Mesendoderm (in vitro differentiated cells): ENCODE data around the gene MPL.

Experiments
- DNase-seq: peaks from one replicate; pipeline ENCODE4 v3.0.0; 2013
- H2AK5ac ChIP-seq: 2 replicates; pipeline ENCODE4 v1.6.1; 2013; ENCODE audit warnings: low read length, inconsistent platforms
- H2BK120ac ChIP-seq: 2 replicates; pipeline ENCODE4 v1.6.1; 2013; ENCODE audit warnings: low read depth, mild to moderate bottlenecking, low read length, moderate library complexity, mixed read lengths
- H2BK15ac ChIP-seq: replicated peaks from 2 replicates; pipeline ENCODE4 v1.6.1; 2013; ENCODE audit warnings: low read depth, mild to moderate bottlenecking, moderate library complexity
- H2BK5ac ChIP-seq: 2 replicates; pipeline ENCODE4 v1.6.1; 2013; ENCODE audit warnings: low read length, inconsistent platforms
- H3K18ac ChIP-seq: 2 replicates; pipeline ENCODE4 v1.6.1; 2013; ENCODE audit warnings: mild to moderate bottlenecking, low read length, mixed read lengths
- H3K23ac ChIP-seq: one replicate; pipeline ENCODE4 v1.6.1; 2013; ENCODE audit warnings: low read length
- H3K27ac ChIP-seq: 2 replicates; pipeline ENCODE4 v1.5.1; 2013; ENCODE audit warnings: low read depth, mild to moderate bottlenecking, inconsistent platforms, low read length, moderate library complexity
- H3K27me3 ChIP-seq: 2 replicates; pipeline ENCODE4 v1.6.1; 2013; ENCODE audit warnings: low read length, control low read depth, mild to moderate bottlenecking, inconsistent platforms; ENCODE audit not compliant: insufficient read depth, poor library complexity
- H3K36me3 ChIP-seq: 2 replicates; pipeline ENCODE4 v1.6.1; 2013; ENCODE audit warnings: low read length, inconsistent platforms; ENCODE audit not compliant: control insufficient read depth, insufficient read depth
- H3K4ac ChIP-seq: one replicate; pipeline ENCODE4 v1.6.1; 2013; ENCODE audit warnings: low read depth, mild to moderate bottlenecking, low read length, moderate library complexity
- H3K4me1 ChIP-seq: 2 replicates; pipeline ENCODE4 v1.6.1; 2013; ENCODE audit warnings: low read depth, low read length, inconsistent platforms; ENCODE audit not compliant: control insufficient read depth
- H3K4me2 ChIP-seq: 2 replicates; pipeline ENCODE4 v1.6.1; 2013; ENCODE audit warnings: low read length
- H3K4me3 ChIP-seq: 2 replicates; pipeline ENCODE4 v1.5.1; 2013; ENCODE audit warnings: mild to moderate bottlenecking, low read length
- H3K56ac ChIP-seq: one replicate; pipeline ENCODE4 v1.6.1; 2013; ENCODE audit warnings: low read length
- H3K79me1 ChIP-seq: 2 replicates; pipeline ENCODE4 v1.6.1; 2013; ENCODE audit warnings: low read length, inconsistent platforms
- H3K79me2 ChIP-seq: 2 replicates; pipeline ENCODE4 v1.6.1; 2013; ENCODE audit warnings: mild to moderate bottlenecking, low read length; ENCODE audit not compliant: control insufficient read depth, insufficient read depth
- H3K9ac ChIP-seq: 2 replicates; pipeline ENCODE4 v1.6.1; 2013; ENCODE audit warnings: low read length, inconsistent platforms
- H4K5ac ChIP-seq: one replicate; pipeline ENCODE4 v1.6.1; 2013; ENCODE audit warnings: low read length
- H4K8ac ChIP-seq: one replicate; pipeline ENCODE4 v1.6.1; 2013; ENCODE audit warnings: low read depth, mild to moderate bottlenecking, control low read depth, low read length, moderate library complexity
- WGBS: extraction: QIAGEN DNeasy Blood & Tissue Kit; methylation state at CpG from one replicate; pipeline ENCODE4 v1.1.7; 2013; ENCODE audit warnings: low lambda C conversion rate, missing lambda C conversion rate; ENCODE audit not compliant: insufficient coverage; ENCODE audit errors: extremely low coverage; 5-methylcytosine and 5-hydroxymethylcytosine counted together

MPL gene

GRCh38 chr1:43334453-43335205 is 3.0 kb upstream of the MPL start:
- Histone ChIP-seq H3K23ac (no peak overlapping the region), H2BK5ac (no peak overlapping the region), H3K18ac (no peak overlapping the region), H3K4me3 (no peak overlapping the region), H4K8ac (no peak overlapping the region), H3K27ac (no peak overlapping the region), H3K79me2 (no peaks in the 10 kb centered on the region), H3K79me1 (no peaks in the 10 kb centered on the region), H2BK15ac (no peak overlapping the region), H3K4me1 (peaks cover 7% of the 10 kb centered on the region), H3K56ac (no peak overlapping the region), H2AK5ac (no peak overlapping the region), H2BK120ac (no peak overlapping the region), H3K36me3 (no peaks in the 10 kb centered on the region), H3K27me3 (no peaks in the 10 kb centered on the region), H3K9ac (no peak overlapping the region), H4K5ac (no peak overlapping the region), H3K4ac (no peak overlapping the region), H3K4me2 (no peak overlapping the region)
- no peak for DNase-seq
- WGBS: no CpG with 5 or more reads among the region's 7 CpGs

DNA sequence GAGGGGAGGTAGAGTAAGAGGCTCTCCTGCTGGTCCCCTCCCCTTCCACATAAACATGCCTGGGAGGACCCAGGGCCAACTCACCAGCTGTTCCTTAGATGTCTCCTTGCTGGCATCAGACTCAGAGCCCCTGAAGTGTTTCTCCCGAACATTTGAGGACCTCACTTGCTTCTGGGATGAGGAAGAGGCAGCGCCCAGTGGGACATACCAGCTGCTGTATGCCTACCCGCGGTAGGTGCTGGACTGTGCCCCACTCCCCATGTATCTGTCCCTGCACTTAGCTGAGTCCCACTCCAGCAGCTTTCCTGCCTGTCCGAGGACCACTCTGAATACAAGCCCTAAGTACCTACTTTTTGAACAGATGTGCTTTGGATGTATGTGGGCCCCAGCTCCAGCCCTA is 383 bp downstream of the MPL start:
- Histone ChIP-seq H4K5ac (no peak overlapping the region), H3K27ac (no peak overlapping the region), H3K4me3 (no peak overlapping the region), H3K4me1 (no peaks in the 10 kb centered on the region), H3K18ac (no peak overlapping the region), H2BK15ac (no peak overlapping the region), H3K4me2 (no peak overlapping the region), H3K36me3 (no peaks in the 10 kb centered on the region), H2BK5ac (no peak overlapping the region), H3K79me1 (no peaks in the 10 kb centered on the region), H2BK120ac (no peak overlapping the region), H3K27me3 (no peaks in the 10 kb centered on the region), H3K56ac (no peak overlapping the region), H3K23ac (no peak overlapping the region), H2AK5ac (no peak overlapping the region), H4K8ac (no peak overlapping the region), H3K9ac (no peak overlapping the region), H3K4ac (no peak overlapping the region), H3K79me2 (no peaks in the 10 kb centered on the region)
- no CpG with 5 or more reads among the region's 5 CpGs for WGBS
- DNase-seq: no peak

- H3K79me1 ChIP-seq: no peaks in the 10 kb centered on the region
- H3K4me3 ChIP-seq: no peak overlapping the region
- H3K27me3 ChIP-seq: no peaks in the 10 kb centered on the region
- H3K18ac ChIP-seq: no peak overlapping the region
- no peak for DNase-seq
- WGBS: no CpG with 5 or more reads among the region's 6 CpGs
- no peak overlapping the region for H3K56ac ChIP-seq
- H3K27ac ChIP-seq: no peak overlapping the region
- H2BK5ac ChIP-seq: no peak overlapping the region
- no peak overlapping the region for H3K4me2 ChIP-seq
- H2BK120ac ChIP-seq: no peak overlapping the region
- no peak overlapping the region for H2AK5ac ChIP-seq
- no peak overlapping the region for H3K23ac ChIP-seq
- no peaks in the 10 kb centered on the region for H3K79me2 ChIP-seq
- no peak overlapping the region for H3K4ac ChIP-seq
- H3K4me1 ChIP-seq: no peaks in the 10 kb centered on the region
- no peak overlapping the region for H2BK15ac ChIP-seq
- no peak overlapping the region for H4K8ac ChIP-seq
- H3K36me3 ChIP-seq: no peaks in the 10 kb centered on the region
- no peak overlapping the region for H3K9ac ChIP-seq
- H4K5ac ChIP-seq: no peak overlapping the region
Observed at GRCh38 chr1:43339584-43340232, 2.1 kb downstream of the MPL start.

DNA sequence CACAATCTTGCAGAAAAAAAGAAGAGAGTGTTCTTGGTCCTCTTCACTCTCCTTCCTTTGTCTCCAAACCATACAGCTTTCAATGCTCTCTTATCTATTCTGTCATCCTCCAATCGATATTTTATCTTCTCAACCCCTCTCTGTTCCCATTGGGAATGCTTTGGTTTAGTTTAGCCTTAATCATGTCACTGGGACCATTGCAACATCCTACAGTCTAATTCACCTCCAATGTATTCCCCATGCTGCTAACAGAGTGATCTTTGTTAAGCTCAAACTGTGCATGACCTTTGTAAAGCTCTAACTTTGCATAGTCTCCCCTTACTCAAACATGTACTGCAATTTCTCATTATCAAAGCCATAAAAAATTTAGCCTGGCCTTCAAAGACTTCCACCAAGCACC is 2.9 kb downstream of the MPL start:
- H4K5ac ChIP-seq: no peak overlapping the region
- H3K79me1 ChIP-seq: no peaks in the 10 kb centered on the region

DNA sequence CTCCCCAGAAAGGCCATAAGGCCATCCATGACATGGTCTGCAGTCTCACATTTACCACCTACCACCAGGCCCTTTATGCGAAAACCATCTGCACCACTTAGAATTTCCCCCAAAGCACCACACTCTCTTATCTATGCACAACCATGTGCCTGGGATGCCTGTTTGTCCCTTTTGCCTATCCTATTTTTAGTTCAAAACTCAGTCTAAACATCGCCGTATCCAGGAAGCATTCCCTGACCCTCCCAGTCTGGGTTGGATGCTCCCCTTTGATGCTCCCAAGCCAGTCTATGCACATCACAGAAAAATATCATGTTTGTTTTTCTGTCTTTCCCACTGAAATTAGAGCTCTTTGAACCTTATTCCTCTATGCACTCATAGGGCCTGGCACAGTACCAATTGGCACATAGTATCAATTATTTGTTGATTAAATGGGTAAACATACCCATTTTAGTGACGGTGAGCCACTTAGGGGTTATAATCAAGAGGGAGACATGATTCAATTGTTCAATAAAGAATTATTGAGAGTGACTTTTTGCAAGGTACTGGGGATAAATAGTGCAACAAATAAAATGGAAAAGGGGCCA is 6.7 kb downstream of the MPL start:
- Histone ChIP-seq H4K5ac (no peak overlapping the region), H3K4me2 (no peak overlapping the region), H2BK15ac (no peak overlapping the region), H2BK5ac (no peak overlapping the region), H3K4me3 (no peak overlapping the region), H3K4me1 (peaks cover 5% of the 10 kb centered on the region), H3K4ac (no peak overlapping the region), H4K8ac (no peak overlapping the region), H3K9ac (no peak overlapping the region), H3K23ac (no peak overlapping the region), H2BK120ac (no peak overlapping the region), H3K27ac (no peak overlapping the region), H3K56ac (no peak overlapping the region), H3K79me2 (no peaks in the 10 kb centered on the region), H3K27me3 (no peaks in the 10 kb centered on the region), H3K79me1 (no peaks in the 10 kb centered on the region), H3K36me3 (no peaks in the 10 kb centered on the region), H2AK5ac (no peak overlapping the region), H3K18ac (no peak overlapping the region)
- no CpG with 5 or more reads among the region's 4 CpGs for WGBS
- peak; percentile 52 for DNase-seq

More for the DNA sequence above, 2.9 kb downstream of the MPL start:
- H3K27me3 ChIP-seq: no peaks in the 10 kb centered on the region
- no peak overlapping the region for H2BK5ac ChIP-seq
- H2BK120ac ChIP-seq: no peak overlapping the region
- H3K23ac ChIP-seq: no peak overlapping the region
- no peaks in the 10 kb centered on the region for H3K36me3 ChIP-seq
- no peak overlapping the region for H4K8ac ChIP-seq
- no peak overlapping the region for H3K18ac ChIP-seq
- no peak overlapping the region for H3K4ac ChIP-seq
- no peak overlapping the region for H3K4me2 ChIP-seq
- H3K9ac ChIP-seq: no peak overlapping the region
- peaks cover 2% of the 10 kb centered on the region for H3K4me1 ChIP-seq
- WGBS: no CpG with 5 or more reads among the region's 1 CpG
- H3K27ac ChIP-seq: no peak overlapping the region
- H2BK15ac ChIP-seq: no peak overlapping the region
- H2AK5ac ChIP-seq: no peak overlapping the region
- DNase-seq: no peak
- no peaks in the 10 kb centered on the region for H3K79me2 ChIP-seq
- H3K56ac ChIP-seq: no peak overlapping the region
- no peak overlapping the region for H3K4me3 ChIP-seq
